ENCODE measurements around the gene DUSP1. TPM values are rescaled to one million over a fixed set of nuclear protein-coding genes. Genes with fewer than 3 reads are reported as not detected.

The DUSP1 gene
- total and polyA plus RNA-seq, 9 of the 15 experiments (the other 6 are each of a cell fraction or from before 2014, with no cell fraction given): 2.1 to 14.2 (median 8.5) TPM

DNA sequence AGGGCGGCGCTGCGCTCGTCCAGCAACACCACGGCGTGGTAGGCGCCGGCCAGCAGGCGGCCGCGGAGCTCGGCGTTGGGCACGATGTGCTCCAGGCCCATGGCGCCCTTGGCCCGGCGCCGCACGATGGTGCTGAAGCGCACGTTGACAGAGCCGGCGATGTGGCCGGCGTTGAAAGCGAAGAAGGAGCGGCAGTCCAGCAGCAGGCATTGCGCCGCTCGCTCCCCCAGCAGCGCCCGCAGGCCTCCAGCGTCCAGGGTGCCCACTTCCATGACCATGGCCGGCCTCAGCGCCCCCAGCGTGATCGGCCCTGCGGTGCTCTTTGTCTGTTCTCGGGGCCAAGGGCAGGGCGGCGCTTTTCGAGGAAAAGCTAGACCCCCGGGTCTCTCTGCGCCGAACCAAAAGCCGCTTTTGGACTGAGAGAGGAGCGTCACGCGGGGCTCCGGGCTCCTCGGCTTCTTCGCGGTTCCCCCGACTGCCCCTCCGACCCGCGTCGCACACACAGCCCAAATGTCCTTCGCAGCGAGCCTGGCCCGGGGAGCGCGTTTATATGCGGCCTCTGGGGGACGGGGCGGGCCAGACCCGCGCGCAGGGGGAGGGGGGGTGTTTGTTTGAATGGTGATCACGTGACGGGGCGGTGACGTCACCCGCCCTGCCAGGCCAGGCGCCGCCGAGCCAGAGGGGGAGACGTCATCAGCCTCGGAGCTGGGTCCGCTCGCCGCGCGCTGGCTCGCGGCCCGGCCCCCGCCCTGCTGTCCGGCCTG, at the start of gene DUSP1 (continued):
- no peak for TF ChIP-seq MTA1 (IDR thresholded peaks at IDR 0.05; ENCODE audit: borderline replicate concordance)
- TF ChIP-seq POLR2G (IDR thresholded peaks at IDR 0.05; ENCODE audit: low read depth, low read length): peak; percentile 97
- TF ChIP-seq KLF13 (tag; IDR thresholded peaks at IDR 0.05; ENCODE audit: borderline replicate concordance, low read depth): no peak; the same call in 1 of the 2 replicates
- TF ChIP-seq RFX1 (IDR thresholded peaks at IDR 0.05): no peak
- TF ChIP-seq ZNF445 (CRISPR knock-in tag; IDR thresholded peaks at IDR 0.05; ENCODE audit: low read depth): no peak
- TF ChIP-seq ZNF134 (CRISPR knock-in tag; conservative IDR thresholded peaks at IDR 0.05): no peak
- TF ChIP-seq, protein P1, sequence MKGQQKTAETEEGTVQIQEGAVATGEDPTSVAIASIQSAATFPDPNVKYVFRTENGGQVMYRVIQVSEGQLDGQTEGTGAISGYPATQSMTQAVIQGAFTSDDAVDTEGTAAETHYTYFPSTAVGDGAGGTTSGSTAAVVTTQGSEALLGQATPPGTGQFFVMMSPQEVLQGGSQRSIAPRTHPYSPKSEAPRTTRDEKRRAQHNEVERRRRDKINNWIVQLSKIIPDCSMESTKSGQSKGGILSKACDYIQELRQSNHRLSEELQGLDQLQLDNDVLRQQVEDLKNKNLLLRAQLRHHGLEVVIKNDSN (CRISPR knock-in tag; IDR thresholded peaks at IDR 0.05): peak; percentile 90
- TF ChIP-seq ERF (CRISPR knock-in tag; IDR thresholded peaks at IDR 0.05): no peak; the same call in 1 of the 2 replicates
- TF ChIP-seq BMI1 (IDR thresholded peaks at IDR 0.05; ENCODE audit: low read length): no peak; the same call in 1 of the 2 replicates
- peak; percentile 96; the same call in 1 of the 2 replicates for TF ChIP-seq GTF2E2 (tag; IDR thresholded peaks at IDR 0.05)
- no peak for TF ChIP-seq CCAR2 (IDR thresholded peaks at IDR 0.05; ENCODE audit: low read depth, low read length)
- TF ChIP-seq ZBTB17 (CRISPR knock-in tag; IDR thresholded peaks at IDR 0.05): no peak
- TF ChIP-seq, protein P2, sequence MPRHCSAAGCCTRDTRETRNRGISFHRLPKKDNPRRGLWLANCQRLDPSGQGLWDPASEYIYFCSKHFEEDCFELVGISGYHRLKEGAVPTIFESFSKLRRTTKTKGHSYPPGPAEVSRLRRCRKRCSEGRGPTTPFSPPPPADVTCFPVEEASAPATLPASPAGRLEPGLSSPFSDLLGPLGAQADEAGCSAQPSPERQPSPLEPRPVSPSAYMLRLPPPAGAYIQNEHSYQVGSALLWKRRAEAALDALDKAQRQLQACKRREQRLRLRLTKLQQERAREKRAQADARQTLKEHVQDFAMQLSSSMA (CRISPR knock-in tag; IDR thresholded peaks at IDR 0.05): peak; percentile 61; the same call in 1 of the 2 replicates
- TF ChIP-seq ILF3 (IDR thresholded peaks at IDR 0.05; ENCODE audit: borderline replicate concordance): peak; percentile 42
- peak; percentile 43; the same call in 1 of the 2 replicates for TF ChIP-seq ZNF263 (CRISPR knock-in tag; IDR thresholded peaks at IDR 0.05; ENCODE audit: borderline replicate concordance)
- TF ChIP-seq RBM14 (IDR thresholded peaks at IDR 0.05; ENCODE audit: borderline replicate concordance, insufficient read depth, low read depth, low read length): peak; percentile 87; the same call in 1 of the 2 replicates
- peak; percentile 97 for TF ChIP-seq KAT7 (CRISPR knock-in tag; IDR thresholded peaks at IDR 0.05; ENCODE audit: borderline replicate concordance)
- TF ChIP-seq, protein P3, sequence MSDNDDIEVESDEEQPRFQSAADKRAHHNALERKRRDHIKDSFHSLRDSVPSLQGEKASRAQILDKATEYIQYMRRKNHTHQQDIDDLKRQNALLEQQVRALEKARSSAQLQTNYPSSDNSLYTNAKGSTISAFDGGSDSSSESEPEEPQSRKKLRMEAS (CRISPR knock-in tag; IDR thresholded peaks at IDR 0.05): peak; percentile 81
- TF ChIP-seq RCOR1 (IDR thresholded peaks at IDR 0.05; ENCODE audit: borderline replicate concordance in 1 of 2, low read depth in 2 of 2, low read length in 2 of 2): peak in 1 of 2 experiments; percentile 65; a peak in 2 of 4 replicates
- no peak for TF ChIP-seq CBFB (CRISPR knock-in tag; IDR thresholded peaks at IDR 0.05)
- TF ChIP-seq ARHGAP35 (IDR thresholded peaks at IDR 0.05; ENCODE audit: partially characterized antibody): no peak
- TF ChIP-seq GATAD2A (IDR thresholded peaks at IDR 0.05): no peak
- TF ChIP-seq, protein P4, sequence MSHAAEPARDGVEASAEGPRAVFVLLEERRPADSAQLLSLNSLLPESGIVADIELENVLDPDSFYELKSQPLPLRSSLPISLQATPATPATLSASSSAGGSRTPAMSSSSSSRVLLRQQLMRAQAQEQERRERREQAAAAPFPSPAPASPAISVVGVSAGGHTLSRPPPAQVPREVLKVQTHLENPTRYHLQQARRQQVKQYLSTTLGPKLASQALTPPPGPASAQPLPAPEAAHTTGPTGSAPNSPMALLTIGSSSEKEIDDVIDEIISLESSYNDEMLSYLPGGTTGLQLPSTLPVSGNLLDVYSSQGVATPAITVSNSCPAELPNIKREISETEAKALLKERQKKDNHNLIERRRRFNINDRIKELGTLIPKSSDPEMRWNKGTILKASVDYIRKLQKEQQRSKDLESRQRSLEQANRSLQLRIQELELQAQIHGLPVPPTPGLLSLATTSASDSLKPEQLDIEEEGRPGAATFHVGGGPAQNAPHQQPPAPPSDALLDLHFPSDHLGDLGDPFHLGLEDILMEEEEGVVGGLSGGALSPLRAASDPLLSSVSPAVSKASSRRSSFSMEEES (CRISPR knock-in tag; IDR thresholded peaks at IDR 0.05): peak; percentile 99
- 0 out of 2 replicates have a peak, but pooled peaks have one; percentile 10 for TF ChIP-seq SMC3 (conservative IDR thresholded peaks at IDR 0.05; ENCODE audit: insufficient read depth, low read depth, low read length)
- TF ChIP-seq ZNF24 (IDR thresholded peaks at IDR 0.05): peak; percentile 82
- TF ChIP-seq FOXA3 (CRISPR knock-in tag; conservative IDR thresholded peaks at IDR 0.05 in 1 of 2, IDR thresholded peaks at IDR 0.05 in 1 of 2): 0 out of 4 replicates have a peak, but pooled peaks of 1 of the 2 experiments have one; percentile 70
- peak; percentile 61; the same call in 1 of the 2 replicates for TF ChIP-seq KHSRP (IDR thresholded peaks at IDR 0.05)
